ENCODE results near the gene TBK1. TPM values are rescaled to one million over a fixed set of nuclear protein-coding genes. Genes with fewer than 3 reads are reported as not detected.

Gene TBK1
- polyA plus RNA-seq, 3 donors: 18.2 to 26.4 (median 23.3) TPM

DNA sequence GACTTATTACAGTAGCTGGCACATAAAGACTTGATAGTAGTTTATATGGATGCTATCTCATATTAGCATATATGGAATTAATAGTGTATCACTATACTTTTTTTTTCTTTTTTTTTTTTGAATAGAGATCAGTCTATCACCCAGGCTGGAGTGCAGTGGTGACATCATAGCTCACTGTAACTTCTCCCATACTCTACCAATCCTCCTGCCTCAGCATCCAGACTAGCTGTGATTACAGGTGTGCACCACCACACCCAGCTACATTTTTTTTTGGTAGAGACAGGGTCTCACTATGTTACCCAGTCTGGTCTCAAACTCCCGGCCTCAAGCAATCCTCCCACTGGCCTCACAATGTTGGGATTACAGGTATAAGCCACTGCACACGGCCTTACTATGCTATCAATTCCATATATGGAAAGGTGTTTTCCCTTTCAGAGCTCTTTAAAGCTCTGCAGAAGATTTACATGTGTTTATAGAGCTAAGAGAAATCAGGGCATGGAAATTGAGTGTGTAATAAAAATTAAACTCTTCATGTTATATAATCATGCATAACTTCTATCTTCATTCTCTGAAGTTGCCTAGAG lies 1.8 kb upstream of the TBK1 start:
- DNase-seq: no peak

- DNase-seq: no peak
These were observed 1.0 kb upstream of the TBK1 start for GRCh38 chr12:64450711-64451486.

DNA sequence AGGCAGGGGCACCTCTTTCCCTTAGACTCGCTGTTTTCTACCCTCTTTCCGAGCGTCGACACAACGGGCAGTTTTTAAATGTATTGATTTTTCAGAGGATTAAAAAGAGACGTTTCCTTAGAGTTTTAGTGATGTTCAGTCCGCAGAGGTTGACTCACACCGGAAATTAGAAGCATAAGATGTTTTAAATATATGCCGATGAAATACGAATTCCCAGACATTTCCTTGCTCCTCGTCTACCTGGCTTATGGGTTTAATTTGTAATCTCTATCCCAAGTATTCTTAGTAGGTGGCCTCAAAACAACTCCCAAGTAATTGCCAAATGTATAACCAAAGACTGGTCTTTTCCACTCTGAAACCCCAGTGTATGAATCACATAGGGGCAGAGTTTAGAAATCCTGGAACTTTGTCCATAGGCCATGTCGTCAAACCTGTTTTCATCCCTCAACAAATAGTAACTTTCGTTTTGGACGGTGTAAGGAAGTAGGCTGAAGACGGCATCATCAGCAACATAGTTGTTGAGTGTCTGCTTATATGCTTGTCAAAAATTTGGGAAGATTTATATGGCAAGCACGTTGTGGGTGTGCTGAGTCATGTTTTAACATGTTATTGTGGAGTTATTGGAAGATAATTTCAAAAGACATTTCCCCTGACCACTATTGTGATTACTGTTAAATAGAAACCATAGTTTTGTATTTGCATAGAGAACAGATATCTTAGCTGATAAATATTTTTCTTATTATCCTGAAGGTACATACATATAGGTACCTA lies 824 bp downstream of the TBK1 start:
- no peak for DNase-seq

GRCh38 chr12:64455506-64455905 lies 3.6 kb downstream of the TBK1 start:
- no peak for DNase-seq

- no peak for DNase-seq
These were observed 4.2 kb downstream of the TBK1 start for GRCh38 chr12:64456119-64456518.

DNA sequence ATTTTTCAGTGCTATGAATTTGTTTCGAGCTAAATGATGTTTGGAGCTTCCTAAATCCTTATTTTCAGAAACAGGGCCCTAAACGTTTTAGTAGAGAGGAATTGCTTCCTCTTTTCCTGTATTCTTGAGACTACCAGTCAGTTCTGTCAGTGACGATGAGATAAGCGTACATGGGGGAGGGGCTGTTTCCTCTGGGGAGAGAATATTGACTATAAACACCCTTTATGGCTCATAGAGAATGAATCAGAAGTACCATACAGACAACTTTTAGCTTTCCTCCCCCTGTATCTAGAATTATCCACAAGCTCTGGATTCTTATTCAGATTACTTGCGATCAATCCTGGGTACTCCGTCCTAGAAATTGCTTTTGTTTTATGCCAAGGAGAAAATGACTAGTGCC lies 5.1 kb downstream of the TBK1 start:
- no peak for DNase-seq

DNA sequence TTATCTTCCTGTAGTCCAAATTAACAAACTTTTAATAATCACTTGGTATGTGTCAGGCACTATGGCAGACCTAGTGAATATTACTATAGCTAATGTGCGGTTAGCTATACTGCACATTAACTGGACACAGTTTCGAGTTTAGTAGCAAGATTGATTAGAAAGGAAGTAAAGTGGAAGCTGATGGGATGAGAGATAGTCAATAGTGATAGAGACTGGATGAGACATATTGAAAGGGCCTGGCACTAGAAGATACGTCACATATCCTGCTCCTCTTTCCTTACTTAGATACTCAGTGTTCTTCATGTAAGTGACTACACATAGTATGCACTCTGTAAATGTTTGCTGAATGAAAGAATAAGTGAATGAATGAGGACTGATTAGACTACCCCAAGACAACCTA lies 5.5 kb downstream of the TBK1 start:
- no peak for DNase-seq

GRCh38 chr12:64457923-64458322 lies 6.0 kb downstream of the TBK1 start:
- DNase-seq: no peak

DNA sequence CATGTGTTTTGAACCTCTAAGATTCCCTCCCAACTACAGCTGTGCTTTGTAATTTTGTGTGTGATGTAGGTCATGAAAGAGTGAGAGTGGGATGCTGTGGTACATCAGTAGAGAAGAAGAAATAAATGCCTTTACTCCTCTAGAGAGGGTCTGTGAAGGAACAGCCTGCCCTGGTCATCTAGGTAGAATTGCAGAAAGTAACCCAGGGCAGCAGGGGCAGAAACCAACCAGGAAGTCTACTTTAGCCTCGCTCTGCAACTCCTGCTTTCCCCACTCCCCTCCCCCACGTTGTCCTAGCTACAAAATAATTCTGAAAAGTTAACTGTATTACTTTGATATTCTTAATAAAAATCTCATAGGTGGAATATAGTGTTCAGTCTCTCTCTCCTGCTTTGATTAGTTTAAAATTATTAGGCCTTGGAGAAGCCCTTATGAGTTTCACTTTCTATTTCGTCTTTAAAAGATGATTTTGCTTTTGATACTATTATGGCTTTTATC lies 7.5 kb downstream of the TBK1 start:
- DNase-seq: no peak

- DNase-seq: no peak
These were observed 9.9 kb downstream of the TBK1 start for GRCh38 chr12:64461634-64462414.

DNA sequence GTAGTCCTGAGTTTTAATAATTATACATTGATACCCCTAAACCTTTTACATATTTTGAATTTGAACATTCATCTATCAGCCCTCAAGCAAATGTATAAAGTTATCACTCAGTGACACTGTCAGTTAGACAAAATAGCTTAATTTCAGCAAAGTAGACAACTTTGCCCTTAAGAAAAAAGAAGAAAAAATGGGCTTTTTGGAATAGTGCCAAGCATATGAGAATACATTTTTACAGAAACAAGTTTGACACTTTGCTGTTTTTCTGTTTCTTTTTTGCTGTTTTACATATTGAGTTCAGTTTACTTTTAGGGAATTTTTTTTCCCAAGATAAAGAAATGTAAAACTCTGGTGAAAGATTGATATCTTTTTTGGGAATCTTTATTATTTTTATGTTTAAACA lies 14.3 kb downstream of the TBK1 start:
- no peak for DNase-seq

- DNase-seq: no peak
These were observed 17.0 kb downstream of the TBK1 start for GRCh38 chr12:64468966-64469365.

DNA sequence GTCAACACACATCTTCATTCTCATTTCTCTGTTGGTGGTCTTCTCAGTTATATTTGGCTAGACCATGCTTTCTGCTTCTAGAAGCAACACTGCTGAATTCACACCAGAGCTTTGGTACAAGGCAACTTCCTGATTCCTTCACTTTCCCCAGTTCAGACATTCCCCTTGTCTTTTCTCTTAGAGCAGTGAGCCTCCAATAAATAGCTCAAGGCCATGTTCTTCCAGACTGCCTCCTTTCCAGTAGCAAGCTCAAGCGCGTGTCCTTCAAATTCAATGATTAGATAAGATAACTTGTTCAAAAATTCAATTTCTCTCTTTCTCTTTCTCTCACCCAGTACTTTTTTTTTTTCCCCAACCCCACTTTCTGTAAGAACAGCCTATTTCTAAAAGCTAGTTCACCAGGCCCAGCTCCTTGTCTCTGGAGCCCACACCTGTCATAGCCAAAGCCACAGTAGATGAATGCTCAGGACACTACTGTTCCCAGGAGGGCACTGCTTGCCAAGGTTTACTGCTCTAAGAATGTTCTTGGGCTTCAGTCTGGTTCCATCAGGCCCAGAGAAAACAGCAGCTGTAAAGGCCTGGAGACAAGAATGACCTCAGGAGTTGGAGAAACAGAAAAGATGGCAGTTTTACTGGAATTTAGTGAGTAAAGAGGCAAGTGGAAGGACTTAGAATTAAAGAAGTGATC lies 17.7 kb downstream of the TBK1 start:
- DNase-seq: no peak

GRCh38 chr12:64470495-64470894 lies 18.6 kb downstream of the TBK1 start:
- no peak for DNase-seq

DNA sequence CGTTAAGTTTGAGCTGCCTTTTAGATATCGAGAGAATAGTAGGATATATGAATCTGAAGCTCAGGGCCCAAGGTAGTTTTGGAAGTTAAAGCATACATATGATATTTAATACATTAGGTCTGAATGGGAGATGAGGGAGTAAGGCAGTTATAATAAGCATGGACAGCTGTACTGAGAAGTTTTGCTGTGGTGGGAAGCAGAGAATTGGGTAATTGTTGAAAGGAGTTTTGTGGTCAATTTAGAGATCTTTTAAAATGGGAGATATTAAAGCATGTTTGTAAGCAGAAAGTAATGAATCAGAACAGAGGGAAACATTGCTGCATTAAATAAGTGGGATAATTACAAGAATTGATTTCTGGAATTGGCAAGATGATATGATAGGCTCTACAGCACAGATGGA lies 21.3 kb downstream of the TBK1 start:
- DNase-seq: no peak

DNA sequence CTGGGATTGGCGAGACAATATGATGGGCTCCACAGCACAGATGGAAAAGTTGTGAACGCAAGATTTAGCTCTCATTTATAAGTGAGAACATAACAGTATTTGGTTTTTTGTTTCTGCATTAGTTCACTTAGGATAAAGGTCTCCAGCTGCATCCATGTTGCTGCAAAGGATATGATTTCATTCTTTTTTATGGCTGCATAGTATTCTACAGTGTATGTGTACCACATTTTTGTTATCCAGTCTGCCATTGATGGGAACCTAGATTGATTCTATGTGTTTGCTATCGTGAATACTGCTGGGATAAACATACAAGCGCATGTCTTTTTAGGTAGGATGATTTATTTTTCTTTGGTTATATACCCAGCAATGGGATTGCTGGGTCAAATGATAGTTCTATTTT lies 23.6 kb downstream of the TBK1 start:
- DNase-seq: no peak

- DNase-seq: no peak
These were observed 24.9 kb downstream of the TBK1 start for GRCh38 chr12:64476844-64477243.

- no peak for DNase-seq
These were observed 26.7 kb downstream of the TBK1 start for GRCh38 chr12:64478661-64479060.

DNA sequence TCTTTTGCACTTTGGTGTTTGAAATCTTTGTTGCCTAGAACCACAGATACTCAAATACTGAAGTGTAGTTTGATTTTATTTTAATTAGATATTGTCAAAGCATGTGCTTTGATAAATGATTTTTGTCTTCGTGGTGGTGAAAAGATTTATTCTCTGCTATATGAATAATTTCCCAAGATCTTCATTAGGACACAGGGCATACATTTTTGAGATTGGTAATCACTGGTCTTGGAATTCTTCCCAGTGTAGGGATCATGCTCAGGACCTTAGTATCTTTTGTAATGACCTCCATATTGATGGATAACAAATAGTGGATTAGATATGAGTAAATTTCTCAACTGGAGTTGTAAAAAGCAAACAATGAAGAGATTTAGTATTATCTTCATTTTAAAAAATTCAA lies 28.2 kb downstream of the TBK1 start:
- no peak for DNase-seq

DNA sequence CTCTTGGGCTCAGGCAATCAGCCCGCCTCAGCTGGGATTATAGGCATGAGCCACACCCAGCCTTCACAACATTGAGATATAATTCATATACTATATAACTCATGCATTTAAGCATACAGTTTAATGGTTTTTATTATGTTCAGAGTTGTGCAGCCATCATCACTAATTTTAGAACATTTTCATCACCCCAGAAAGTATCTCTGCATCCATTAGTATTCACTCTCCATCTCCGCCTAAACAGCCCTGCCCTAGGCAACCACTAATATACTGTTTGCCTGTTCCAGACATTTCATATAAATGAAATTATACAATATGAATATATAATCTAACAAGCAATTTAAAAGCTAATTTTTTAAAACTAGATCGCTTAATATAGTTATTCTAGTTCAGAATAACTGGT lies 34.7 kb downstream of the TBK1 start:
- DNase-seq: no peak

DNA sequence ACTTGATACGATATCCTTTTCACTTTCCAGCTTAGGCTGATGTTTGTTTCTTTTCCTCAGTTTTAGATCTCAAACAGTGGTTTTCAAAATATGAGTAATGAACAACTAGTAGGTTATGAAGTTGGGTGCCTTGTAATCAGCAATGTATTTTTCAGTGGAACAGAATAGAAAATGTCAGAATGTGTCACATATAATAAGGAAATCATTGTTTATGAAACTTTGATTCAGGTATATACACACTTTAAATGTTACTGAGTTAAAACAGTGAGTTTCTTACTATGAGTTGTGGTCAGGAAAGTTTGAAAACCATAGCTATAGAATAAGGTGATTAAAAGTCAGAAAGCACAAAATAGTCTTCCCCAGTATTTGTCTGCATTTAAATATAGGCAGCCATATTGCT lies 39.8 kb downstream of the TBK1 start:
- no peak for DNase-seq

DNA sequence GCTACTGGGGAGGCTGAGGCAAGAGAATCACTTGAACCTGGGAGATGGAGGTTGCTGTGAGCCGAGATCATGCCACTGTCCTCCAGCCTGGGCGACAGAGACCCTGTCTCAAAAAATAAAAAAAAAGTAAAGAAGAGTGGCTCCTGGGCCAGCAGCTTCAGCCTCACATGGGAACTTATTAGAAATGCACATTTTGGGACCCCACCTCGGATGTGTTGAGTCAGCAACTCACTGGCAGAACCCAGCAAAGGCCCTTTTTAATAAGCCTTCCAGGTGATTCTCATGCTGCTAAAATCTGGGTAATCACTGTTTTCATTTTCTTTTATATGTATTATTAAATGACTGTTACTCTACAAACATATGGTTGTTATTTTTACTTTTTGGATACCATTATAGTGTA lies 41.6 kb downstream of the TBK1 start:
- DNase-seq: no peak
